ENCODE data around the gene AQP3. TPM values are rescaled to one million over a fixed set of nuclear protein-coding genes. Genes with fewer than 3 reads are reported as not detected.
"Not testable (repeated sequence)": the region's sequence is repeated elsewhere in the genome, so short reads cannot be mapped to it uniquely, and the experiment has no call there.

Gene AQP3
- total and polyA plus RNA-seq, 2 donors (not counting 1 experiment from before 2014, with no cell fraction given) = 3.2 to 16.2 TPM

- not testable (repeated sequence) for H4K20me1 ChIP-seq (ENCODE audit: control insufficient read depth, extremely low read depth, insufficient read depth, low read length); DNase-seq (ENCODE audit: low read depth in 2 of 2); H3K27ac ChIP-seq (ENCODE audit: insufficient read depth, low read length); H3K9ac ChIP-seq (ENCODE audit: insufficient read depth, low read length); H3K4me3 ChIP-seq (replicated peaks in 1 of 4; ENCODE audit: control extremely low read depth in 1 of 4, insufficient read depth in 1 of 4, low read depth in 3 of 4, low read length in 4 of 4); H3K4me1 ChIP-seq (ENCODE audit: control insufficient read depth, extremely low read depth, insufficient read depth, low read length); H3K4me2 ChIP-seq (ENCODE audit: extremely low read depth, insufficient read depth, low read length); H2AFZ ChIP-seq (ENCODE audit: low read length); H3K36me3 ChIP-seq (ENCODE audit: control insufficient read depth, insufficient read depth, low read length); H3K9me3 ChIP-seq (ENCODE audit: control insufficient read depth, insufficient read depth, low read depth, low read length); H3K27me3 ChIP-seq (ENCODE audit: control insufficient read depth, insufficient read depth, low read length); H3K79me2 ChIP-seq (ENCODE audit: control insufficient read depth, insufficient read depth, low read length)
These were observed 45.6 kb downstream of the AQP3 start for GRCh38 chr9:33401809-33402208.

- H3K27ac ChIP-seq (ENCODE audit: insufficient read depth, low read length); H3K9me3 ChIP-seq (ENCODE audit: control insufficient read depth, insufficient read depth, low read depth, low read length); H3K27me3 ChIP-seq (ENCODE audit: control insufficient read depth, insufficient read depth, low read length); H3K9ac ChIP-seq (ENCODE audit: insufficient read depth, low read length); H3K4me1 ChIP-seq (ENCODE audit: control insufficient read depth, extremely low read depth, insufficient read depth, low read length); H3K4me3 ChIP-seq (replicated peaks in 1 of 4; ENCODE audit: control extremely low read depth in 1 of 4, insufficient read depth in 1 of 4, low read depth in 3 of 4, low read length in 4 of 4); H3K79me2 ChIP-seq (ENCODE audit: control insufficient read depth, insufficient read depth, low read length); H2AFZ ChIP-seq (ENCODE audit: low read length); H4K20me1 ChIP-seq (ENCODE audit: control insufficient read depth, extremely low read depth, insufficient read depth, low read length); H3K4me2 ChIP-seq (ENCODE audit: extremely low read depth, insufficient read depth, low read length); DNase-seq (ENCODE audit: low read depth in 2 of 2); H3K36me3 ChIP-seq (ENCODE audit: control insufficient read depth, insufficient read depth, low read length): not testable (repeated sequence)
These were observed 48.3 kb downstream of the AQP3 start for GRCh38 chr9:33399047-33399446.

GRCh38 chr9:33397801-33398200, 49.6 kb downstream of the AQP3 start:
- H3K4me1 ChIP-seq (ENCODE audit: control insufficient read depth, extremely low read depth, insufficient read depth, low read length); H3K9me3 ChIP-seq (ENCODE audit: control insufficient read depth, insufficient read depth, low read depth, low read length); H3K4me3 ChIP-seq (replicated peaks in 1 of 4; ENCODE audit: control extremely low read depth in 1 of 4, insufficient read depth in 1 of 4, low read depth in 3 of 4, low read length in 4 of 4); H3K4me2 ChIP-seq (ENCODE audit: extremely low read depth, insufficient read depth, low read length); H4K20me1 ChIP-seq (ENCODE audit: control insufficient read depth, extremely low read depth, insufficient read depth, low read length); H3K79me2 ChIP-seq (ENCODE audit: control insufficient read depth, insufficient read depth, low read length); H3K36me3 ChIP-seq (ENCODE audit: control insufficient read depth, insufficient read depth, low read length); H3K27me3 ChIP-seq (ENCODE audit: control insufficient read depth, insufficient read depth, low read length); DNase-seq (ENCODE audit: low read depth in 2 of 2); H3K27ac ChIP-seq (ENCODE audit: insufficient read depth, low read length); H3K9ac ChIP-seq (ENCODE audit: insufficient read depth, low read length); H2AFZ ChIP-seq (ENCODE audit: low read length): not testable (repeated sequence)

- not testable (repeated sequence) for H3K9ac ChIP-seq (ENCODE audit: insufficient read depth, low read length); H3K79me2 ChIP-seq (ENCODE audit: control insufficient read depth, insufficient read depth, low read length); DNase-seq (ENCODE audit: low read depth in 2 of 2); H3K9me3 ChIP-seq (ENCODE audit: control insufficient read depth, insufficient read depth, low read depth, low read length); H3K36me3 ChIP-seq (ENCODE audit: control insufficient read depth, insufficient read depth, low read length); H3K4me3 ChIP-seq (replicated peaks in 1 of 4; ENCODE audit: control extremely low read depth in 1 of 4, insufficient read depth in 1 of 4, low read depth in 3 of 4, low read length in 4 of 4); H3K27ac ChIP-seq (ENCODE audit: insufficient read depth, low read length); H4K20me1 ChIP-seq (ENCODE audit: control insufficient read depth, extremely low read depth, insufficient read depth, low read length); H3K27me3 ChIP-seq (ENCODE audit: control insufficient read depth, insufficient read depth, low read length); H3K4me1 ChIP-seq (ENCODE audit: control insufficient read depth, extremely low read depth, insufficient read depth, low read length); H2AFZ ChIP-seq (ENCODE audit: low read length); H3K4me2 ChIP-seq (ENCODE audit: extremely low read depth, insufficient read depth, low read length)
These were observed 52.1 kb downstream of the AQP3 start for GRCh38 chr9:33395159-33395879.

GRCh38 chr9:33393986-33394385, 53.4 kb downstream of the AQP3 start:
- not testable (repeated sequence) for H4K20me1 ChIP-seq (ENCODE audit: control insufficient read depth, extremely low read depth, insufficient read depth, low read length); H3K27ac ChIP-seq (ENCODE audit: insufficient read depth, low read length)

More at GRCh38 chr9:33393986-33394385, 53.4 kb downstream of the AQP3 start:
- DNase-seq (ENCODE audit: low read depth in 2 of 2); H3K9me3 ChIP-seq (ENCODE audit: control insufficient read depth, insufficient read depth, low read depth, low read length); H3K79me2 ChIP-seq (ENCODE audit: control insufficient read depth, insufficient read depth, low read length); H3K4me2 ChIP-seq (ENCODE audit: extremely low read depth, insufficient read depth, low read length); H2AFZ ChIP-seq (ENCODE audit: low read length); H3K4me1 ChIP-seq (ENCODE audit: control insufficient read depth, extremely low read depth, insufficient read depth, low read length); H3K9ac ChIP-seq (ENCODE audit: insufficient read depth, low read length); H3K36me3 ChIP-seq (ENCODE audit: control insufficient read depth, insufficient read depth, low read length); H3K4me3 ChIP-seq (replicated peaks in 1 of 4; ENCODE audit: control extremely low read depth in 1 of 4, insufficient read depth in 1 of 4, low read depth in 3 of 4, low read length in 4 of 4); H3K27me3 ChIP-seq (ENCODE audit: control insufficient read depth, insufficient read depth, low read length): not testable (repeated sequence)
